IMR-90 (cell line): Measurements from ENCODE around the gene SYCE3. TPM values are rescaled to one million over a fixed set of nuclear protein-coding genes. Genes with fewer than 3 reads are reported as not detected.
"Not testable (repeated sequence)": the region's sequence is repeated elsewhere in the genome, so short reads cannot be mapped to it uniquely, and the experiment has no call there.

Experiments
- ATAC-seq: fragments of 200-7000 bp; cut with Tn5 transposase; 2 replicates; pipeline ENCODE4 v1.9.1; 2020; ENCODE audit warnings: low read depth, mild to moderate bottlenecking, moderate library complexity
- BruUV-seq: library from RNA; stranded (reverse); fragments of 400-500 nt; replicated peaks from 2 replicates; lab custom pipeline; 2021; lab: Mats Ljungman, UMichigan
- CTCF ChIA-PET: fragments of 300-600 bp; formaldehyde crosslinking; extraction: SDS; loops from one replicate; lab custom pipeline; 2021; ENCODE audit warnings: antibody characterized with exemption; lab: Yijun Ruan, JAX
- POLR2A ChIA-PET: fragments of 300-600 bp; sonication (Branson Sonifier 250); formaldehyde crosslinking; loops from one replicate; lab custom pipeline; 2022; ENCODE audit warnings: antibody characterized with exemption; ENCODE audit not compliant: unreplicated experiment; lab: Charles Lee
- DNase-seq: peaks from one replicate; pipeline ENCODE4 v3.0.0; 2013
- H2AFZ ChIP-seq: replicated peaks from 2 replicates; pipeline ENCODE3; 2013; ENCODE audit warnings: low read length, mild to moderate bottlenecking; ENCODE audit not compliant: poor library complexity
- H2AK5ac ChIP-seq: 2 replicates; pipeline ENCODE4 v1.6.1; 2013; ENCODE audit warnings: low read depth, low read length, inconsistent platforms
- H2AK9ac ChIP-seq: replicated peaks from 2 replicates; pipeline ENCODE3; 2013; ENCODE audit warnings: mild to moderate bottlenecking, low read depth, low read length, moderate library complexity; ENCODE audit not compliant: poor library complexity
- H2BK120ac ChIP-seq: 2 replicates; pipeline ENCODE4 v1.6.1; 2013; ENCODE audit warnings: low read depth, low read length, inconsistent platforms
- H2BK15ac ChIP-seq: 3 replicates; pipeline ENCODE4 v1.6.1; 2013; ENCODE audit warnings: low read depth, low read length, inconsistent platforms
- H2BK20ac ChIP-seq: 2 replicates; pipeline ENCODE4 v1.6.1; 2013; ENCODE audit warnings: low read depth, mild to moderate bottlenecking, inconsistent platforms, low read length, moderate library complexity
- H2BK5ac ChIP-seq: 2 replicates; pipeline ENCODE4 v1.6.1; 2013; ENCODE audit warnings: mild to moderate bottlenecking, low read depth, low read length, inconsistent platforms; ENCODE audit not compliant: poor library complexity, severe bottlenecking
- H3K14ac ChIP-seq: replicated peaks from 2 replicates; pipeline ENCODE4 v1.6.1; 2013; ENCODE audit warnings: low read depth, low read length, inconsistent platforms
- H3K18ac ChIP-seq: 2 replicates; pipeline ENCODE4 v1.6.1; 2013; ENCODE audit warnings: low read depth, low read length, control low read depth
- H3K23ac ChIP-seq: 2 replicates; pipeline ENCODE4 v1.6.1; 2013; ENCODE audit warnings: low read depth, low read length, inconsistent platforms
- H3K27ac ChIP-seq: 2 replicates; pipeline ENCODE4 v1.5.1; 2013; ENCODE audit warnings: mild to moderate bottlenecking, control low read depth, low read length; ENCODE audit not compliant: insufficient read depth
- H3K27me3 ChIP-seq: 2 replicates; pipeline ENCODE4 v1.6.1; 2013; ENCODE audit warnings: low read length; ENCODE audit not compliant: control insufficient read depth, insufficient read depth
- H3K36me3 ChIP-seq: 2 replicates; pipeline ENCODE4 v1.6.1; 2013; ENCODE audit warnings: low read length, mixed read lengths; ENCODE audit not compliant: control insufficient read depth, insufficient read depth
- H3K4ac ChIP-seq: 2 replicates; pipeline ENCODE4 v1.6.1; 2013; ENCODE audit warnings: low read depth, low read length, inconsistent platforms
- H3K4me1 ChIP-seq: 2 replicates; pipeline ENCODE4 v1.6.1; 2013; ENCODE audit warnings: low read length, mixed read lengths; ENCODE audit not compliant: control insufficient read depth, insufficient read depth
- H3K4me2 ChIP-seq: 2 replicates; pipeline ENCODE4 v1.6.1; 2013; ENCODE audit warnings: low read depth, mild to moderate bottlenecking, control low read depth, low read length, moderate library complexity
- H3K4me3 ChIP-seq: 2 replicates; pipeline ENCODE4 v1.5.1; 2013; ENCODE audit warnings: low read depth, mild to moderate bottlenecking, control low read depth, low read length, moderate library complexity; ENCODE audit not compliant: insufficient read depth
- H3K56ac ChIP-seq: 2 replicates; pipeline ENCODE4 v1.6.1; 2013; ENCODE audit warnings: low read length, inconsistent platforms; ENCODE audit not compliant: insufficient read depth; ENCODE audit errors: extremely low read depth
- H3K79me1 ChIP-seq, 2 experiments: 2 replicates each; pipeline ENCODE4 v1.6.1; 2013; ENCODE audit warnings: low read length in 2 of 2, inconsistent platforms in 1 of 2, low read depth in 1 of 2
- H3K9ac ChIP-seq: 2 replicates; pipeline ENCODE4 v1.6.1; 2013; ENCODE audit warnings: low read depth, low read length, control low read depth
- H3K9me1 ChIP-seq: 2 replicates; pipeline ENCODE4 v1.6.1; 2013; ENCODE audit warnings: low read length, inconsistent platforms; ENCODE audit not compliant: insufficient read depth
- H3K9me3 ChIP-seq: 2 replicates; pipeline ENCODE4 v1.6.1; 2013; ENCODE audit warnings: low read length; ENCODE audit not compliant: control insufficient read depth, insufficient read depth
- H4K20me1 ChIP-seq: 2 replicates; pipeline ENCODE4 v1.6.1; 2013; ENCODE audit warnings: low read length, inconsistent platforms; ENCODE audit not compliant: insufficient read depth
- H4K5ac ChIP-seq: 2 replicates; pipeline ENCODE4 v1.6.1; 2013; ENCODE audit warnings: mild to moderate bottlenecking, low read depth, low read length, control low read depth
- H4K8ac ChIP-seq, 2 experiments: 2 replicates each; pipeline ENCODE4 v1.6.1; 2013; ENCODE audit warnings: low read depth in 2 of 2, low read length in 2 of 2, control low read depth in 1 of 2, inconsistent platforms in 1 of 2
- H4K91ac ChIP-seq: 2 replicates; pipeline ENCODE4 v1.6.1; 2013; ENCODE audit warnings: low read depth, low read length, inconsistent platforms; ENCODE audit not compliant: insufficient read depth
- whole genome bisulfite sequencing, 2 experiments: methylation state at CpG; one replicate each; pipeline versions ENCODE4 v1.1.5 to v1.1.7; 2013; ENCODE audit warnings: missing lambda C conversion rate in 2 of 2; ENCODE audit not compliant: insufficient read length in 1 of 2; ENCODE audit errors: extremely low coverage in 2 of 2; 5-methylcytosine and 5-hydroxymethylcytosine counted together
- dilution Hi-C: fragments of 300-500 bp; cut with HindIII; formaldehyde crosslinking; loops from one replicate; pipeline ENCODE4 v1.14.3; 2018; ENCODE audit warnings: low sequenced_read_pairs; ENCODE audit not compliant: unreplicated experiment
- in situ Hi-C: fragments of 300-500 bp; cut with MboI; formaldehyde crosslinking; loops from 3 replicates; pipeline ENCODE4 v1.14.3; 2019; ENCODE audit warnings: low sequenced_read_pairs, inconsistent platforms, mixed read lengths
- intact Hi-C: fragments of 100-400 bp; cut with micrococcal nuclease; formaldehyde crosslinking; loops from 2 replicates; pipeline ENCODE4 v1.10.0; 2022
- polyA plus RNA-seq, 3 experiments: library from polyadenylated mRNA; depleted of rRNA; stranded (reverse); fragments of >200 nt; gene quantifications; 2 replicates each; pipeline ENCODE4 v1.2.3, GENCODE V29; 2012; ENCODE audit warnings: low replicate concordance in 1 of 3
- total RNA-seq: library from RNA; depleted of rRNA; stranded (reverse); fragments of >200 nt; gene quantifications from 2 replicates; pipeline ENCODE4 v1.2.3, GENCODE V29; 2012

The SYCE3 gene
- total and polyA plus RNA-seq, 2 of the 4 experiments (the other 2 are of a cell fraction) = not detected

GRCh38 chr22:50520184-50520583 is 42.5 kb downstream of the SYCE3 start:
- H3K23ac ChIP-seq, H3K4me1 ChIP-seq, H3K18ac ChIP-seq, intact Hi-C loops, CTCF ChIA-PET, H4K8ac ChIP-seq, H3K27ac ChIP-seq, BruUV-seq, H3K4me2 ChIP-seq, H2AK5ac ChIP-seq, H3K27me3 ChIP-seq, H3K56ac ChIP-seq, H2BK15ac ChIP-seq, H3K9ac ChIP-seq, in situ Hi-C loops, H2BK5ac ChIP-seq, H2AK9ac ChIP-seq, H3K14ac ChIP-seq, H3K9me3 ChIP-seq, POLR2A ChIA-PET, H3K9me1 ChIP-seq, H4K91ac ChIP-seq, H2BK120ac ChIP-seq, H3K4me3 ChIP-seq, H3K4ac ChIP-seq, H2BK20ac ChIP-seq, DNase-seq, ATAC-seq, dilution Hi-C loops, H4K5ac ChIP-seq, H2AFZ ChIP-seq: not testable (repeated sequence)
- peaks cover 19% of the 10 kb centered on the region for H4K20me1 ChIP-seq
- whole genome bisulfite sequencing, 2 experiments = 97% methylated on average over 7 of the region's 8 CpGs; no CpG with 5 or more reads in 1 of the 2 experiments
- peaks cover 16 to 49% of the 10 kb centered on the region in 2 experiments for H3K79me1 ChIP-seq
- peaks cover 48% of the 10 kb centered on the region for H3K36me3 ChIP-seq
